Mesodermal cell (in vitro differentiated cells): Measurements from ENCODE around the gene BPIFB3. TPM values are rescaled to one million over a fixed set of nuclear protein-coding genes. Genes with fewer than 3 reads are reported as not detected.

Experiments
- H3K27ac ChIP-seq: 2 replicates; pipeline ENCODE4 v1.7.0; 2013; ENCODE audit warnings: mild to moderate bottlenecking, low read depth, low read length, moderate library complexity; ENCODE audit not compliant: severe bottlenecking
- H3K36me3 ChIP-seq: 2 replicates; pipeline ENCODE4 v1.7.1; 2013; ENCODE audit warnings: mild to moderate bottlenecking, low read length, moderate library complexity; ENCODE audit not compliant: control insufficient read depth, insufficient read depth
- H3K4me1 ChIP-seq: one replicate; pipeline ENCODE4 v1.7.1; 2013; ENCODE audit warnings: mild to moderate bottlenecking, low read length; ENCODE audit not compliant: insufficient read depth, control insufficient read depth, poor library complexity, severe bottlenecking
- H3K4me3 ChIP-seq: 2 replicates; pipeline ENCODE4 v1.7.0; 2013; ENCODE audit warnings: low read length, control low read depth, mild to moderate bottlenecking; ENCODE audit not compliant: insufficient read depth, poor library complexity, severe bottlenecking; ENCODE audit errors: extremely low read depth
- H3K9me3 ChIP-seq: 2 replicates; pipeline ENCODE4 v1.7.1; 2013; ENCODE audit warnings: mild to moderate bottlenecking, low read length, moderate library complexity; ENCODE audit not compliant: control insufficient read depth
- WGBS, 2 experiments: methylation state at CpG; one replicate each; pipeline ENCODE4 v1.1.5; 2013; ENCODE audit warnings: missing lambda C conversion rate in 2 of 2; ENCODE audit not compliant: insufficient coverage in 2 of 2; 5-methylcytosine and 5-hydroxymethylcytosine counted together
- polyA plus RNA-seq, 2 experiments: library from polyadenylated mRNA; stranded (reverse); fragments of 50-300 nt; gene quantifications; one replicate each; pipeline ENCODE4 v1.2.3, GENCODE V29; 2013

Gene BPIFB3
- polyA plus RNA-seq (2013, experiment 1 of 2), result not detected
- polyA plus RNA-seq (2013, experiment 2 of 2), result not detected

- Histone ChIP-seq H3K4me3 (no peak within 1 kb of the TSS), H3K4me1 (no peaks in the 10 kb centered on the region), H3K9me3 (no peaks in the 10 kb centered on the region), H3K36me3 (no peaks in the 10 kb centered on the region), H3K27ac (no peak within 1 kb of the TSS)
- WGBS, 2 experiments, result 82 to 85% methylated on average over 19 to 20 of the region's 25 CpGs
Measured at GRCh38 chr20:33053291-33054106, at the start of gene BPIFB3. Gene BPIFB3, plus strand, starts transcription at chr20:33053903. Its CDS starts 1,533 bp downstream, at chr20:33055436.

GRCh38 chr20:33004141-33004751, 49.5 kb upstream of the BPIFB3 start, which contains the start of gene SUN5:
Gene SUN5, minus strand, starts transcription at chr20:33004433. Its CDS starts 93 bp downstream, at chr20:33004340.
- Histone ChIP-seq H3K9me3 (no peaks in the 10 kb centered on the region), H3K27ac (no peak within 1 kb of the TSS), H3K4me1 (no peaks in the 10 kb centered on the region), H3K36me3 (no peaks in the 10 kb centered on the region), H3K4me3 (no peak within 1 kb of the TSS)
- WGBS, 2 experiments, result 85 to 97% methylated on average over 5 to 6 of the region's 6 CpGs

GRCh38 chr20:33005132-33005566, 48.6 kb upstream of the BPIFB3 start:
- Histone ChIP-seq H3K4me3 (no peak overlapping the region), H3K36me3 (no peaks in the 10 kb centered on the region), H3K27ac (no peak overlapping the region), H3K4me1 (no peaks in the 10 kb centered on the region), H3K9me3 (no peaks in the 10 kb centered on the region)
- WGBS, 2 experiments, result 32 to 41% methylated on average over 3 to 4 of the region's 4 CpGs

- Histone ChIP-seq H3K27ac (no peak overlapping the region), H3K4me3 (no peak overlapping the region), H3K9me3 (no peaks in the 10 kb centered on the region), H3K36me3 (no peaks in the 10 kb centered on the region), H3K4me1 (no peaks in the 10 kb centered on the region)
- WGBS, 2 experiments, result 92% methylated on average over 5 to 7 of the region's 8 CpGs
Measured at GRCh38 chr20:33005908-33006775, 47.6 kb upstream of the BPIFB3 start.

GRCh38 chr20:33006776-33007375, 46.8 kb upstream of the BPIFB3 start:
- H3K9me3 ChIP-seq, result no peaks in the 10 kb centered on the region
- WGBS, 2 experiments, result 88 to 94% methylated on average over 6 to 7 of the region's 8 CpGs
- H3K36me3 ChIP-seq, result no peaks in the 10 kb centered on the region
- H3K4me1 ChIP-seq, result no peaks in the 10 kb centered on the region
- H3K27ac ChIP-seq, result no peak overlapping the region
- no peak overlapping the region for H3K4me3 ChIP-seq

- H3K36me3 ChIP-seq, result no peaks in the 10 kb centered on the region
- 90 to 94% methylated on average over 11 of the region's 11 CpGs for WGBS, 2 experiments
- H3K27ac ChIP-seq, result no peak within 1 kb of the TSS
- H3K4me3 ChIP-seq, result no peak within 1 kb of the TSS
- H3K4me1 ChIP-seq, result no peaks in the 10 kb centered on the region
- no peaks in the 10 kb centered on the region for H3K9me3 ChIP-seq
Measured at GRCh38 chr20:33007376-33008335, 46.0 kb upstream of the BPIFB3 start, which contains the start of gene BPIFB2. Gene BPIFB2, plus strand, starts transcription at chr20:33007704. Its CDS starts 871 bp downstream, at chr20:33008575.

- Histone ChIP-seq H3K27ac (no peak overlapping the region), H3K4me3 (no peak overlapping the region), H3K36me3 (no peaks in the 10 kb centered on the region), H3K9me3 (no peaks in the 10 kb centered on the region), H3K4me1 (no peaks in the 10 kb centered on the region)
- 93 to 95% methylated on average over 23 of the region's 23 CpGs for WGBS, 2 experiments
Measured at GRCh38 chr20:33008336-33009213, 45.1 kb upstream of the BPIFB3 start.

- Histone ChIP-seq H3K4me3 (no peak overlapping the region), H3K4me1 (no peaks in the 10 kb centered on the region), H3K36me3 (no peaks in the 10 kb centered on the region), H3K27ac (no peak overlapping the region), H3K9me3 (no peaks in the 10 kb centered on the region)
- 88% methylated on average over 17 to 19 of the region's 19 CpGs for WGBS, 2 experiments
Measured at GRCh38 chr20:33009214-33010132, 44.2 kb upstream of the BPIFB3 start.
